Naive B cell (primary cell): ENCODE results near the gene PRDM12. TPM values are rescaled to one million over a fixed set of nuclear protein-coding genes. Genes with fewer than 3 reads are reported as not detected.
A peak's percentile ranks its signal among the peaks of the same experiment; 100 is the strongest.

Source experiments
- ATAC-seq, 2 donors: fragments of 150-1000 bp; cut with Tn5 transposase; 2 replicates each; pipeline ENCODE4 v1.10.0; 2021; ENCODE audit warnings: low read depth in 2 of 2, mild to moderate bottlenecking in 2 of 2, moderate library complexity in 2 of 2
- DNase-seq: peaks from one replicate; pipeline ENCODE4 v3.0.0; 2022
- H3K27ac Mint-ChIP-seq, 6 donors: one replicate each; pipeline ENCODE4 v1.8.0; 2020 to 2022; ENCODE audit warnings: mild to moderate bottlenecking in 6 of 6, mixed read lengths in 6 of 6, moderate library complexity in 5 of 6, inconsistent platforms in 2 of 6
- H3K27me3 Mint-ChIP-seq, 3 donors: one replicate each; pipeline ENCODE4 v1.8.0; 2021 to 2022; ENCODE audit warnings: mixed read lengths in 3 of 3, mild to moderate bottlenecking in 1 of 3
- H3K36me3 Mint-ChIP-seq, 2 donors: one replicate each; pipeline ENCODE4 v1.8.0; 2020 to 2022; ENCODE audit warnings: mixed read lengths in 2 of 2, inconsistent platforms in 1 of 2, mild to moderate bottlenecking in 1 of 2
- H3K4me1 Mint-ChIP-seq, 3 donors: one replicate each; pipeline ENCODE4 v1.8.0; 2020 to 2022; ENCODE audit warnings: mixed read lengths in 3 of 3, inconsistent platforms in 1 of 3, mild to moderate bottlenecking in 1 of 3, moderate library complexity in 1 of 3
- H3K4me3 Mint-ChIP-seq, 8 donors: one replicate each; pipeline ENCODE4 v1.8.0; 2020 to 2022; ENCODE audit warnings: mild to moderate bottlenecking in 8 of 8, mixed read lengths in 8 of 8, moderate library complexity in 8 of 8, inconsistent platforms in 2 of 8
- H3K9me3 Mint-ChIP-seq, 7 donors: one replicate each; pipeline ENCODE4 v1.8.0; 2020 to 2022; ENCODE audit warnings: mixed read lengths in 7 of 7, mild to moderate bottlenecking in 5 of 7, inconsistent platforms in 2 of 7, moderate library complexity in 1 of 7
- polyA plus RNA-seq, 6 donors: library from polyadenylated mRNA; unstranded; fragments of 300-500 nt; fragmentation: Illumina TruSeq; gene quantifications; one replicate each; pipeline ENCODE4 v1.2.3, GENCODE V29; 2021; ENCODE audit warnings: low read depth in 6 of 6

Gene PRDM12
- polyA plus RNA-seq, 6 donors from 2014 or later = not detected

- Mint-ChIP-seq H3K36me3 (peaks cover 10 to 19% of the 10 kb centered on the region in 2 donors), H3K4me1 (peaks cover 28 to 40% (median 39%) of the 10 kb centered on the region in 3 donors), H3K4me3 (peak overlapping the region; percentile 90 to 98 (median 97)), H3K27ac (peak overlapping the region in 5 of 6 donors; percentile 21 to 93 (median 92)), H3K27me3 (peaks cover 2 to 21% (median 4%) of the 10 kb centered on the region in 3 donors), H3K9me3 (peaks cover 0 to 6% (median 0%) of the 10 kb centered on the region in 7 donors)
- ATAC-seq (no peak), DNase-seq (no peak)
Measured at GRCh38 chr9:130693101-130693425, 28.7 kb downstream of the PRDM12 start.

DNA sequence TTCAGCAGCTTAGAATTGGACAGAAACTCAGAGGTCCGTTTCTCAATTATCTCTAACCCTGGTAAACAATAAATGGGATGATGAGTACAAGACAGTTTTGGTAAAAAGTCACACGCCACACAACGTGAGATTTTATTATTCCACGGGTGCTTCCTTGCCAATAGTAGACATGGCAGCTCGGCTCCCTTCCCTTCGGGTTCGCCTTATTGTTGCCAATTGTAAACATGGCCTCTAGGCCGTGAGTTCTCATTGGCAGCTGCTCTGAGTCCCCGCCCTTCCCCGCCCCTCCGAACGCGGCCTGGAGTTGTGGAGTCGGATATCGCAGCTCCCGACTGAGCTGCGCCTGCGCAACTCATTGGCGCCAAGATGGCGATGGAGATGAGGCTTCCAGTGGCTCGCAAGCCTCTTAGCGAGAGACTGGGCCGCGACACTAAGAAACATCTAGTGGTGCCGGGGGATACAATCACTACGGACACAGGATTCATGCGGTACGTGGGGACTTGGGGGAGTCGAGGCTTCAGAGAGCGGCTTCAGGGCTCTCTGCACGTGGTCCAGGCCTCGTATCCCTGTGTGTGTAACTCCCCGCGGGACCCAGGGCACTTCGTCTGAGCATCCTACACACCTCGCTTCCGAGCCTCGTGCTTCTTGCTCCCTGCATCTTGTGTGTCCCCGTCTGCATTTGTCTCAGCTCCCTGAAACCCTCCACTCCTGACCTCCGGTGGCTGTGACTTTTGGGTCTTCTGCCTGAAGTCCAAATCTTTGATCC, 29.2 kb downstream of the PRDM12 start, which contains the start of gene EXOSC2:
Gene EXOSC2, plus strand, starts transcription at position 355 of the 766 bp plus-strand sequence. Its CDS starts 12 bp downstream, at position 367.
- ATAC-seq (peak; percentile 99 to 100), DNase-seq (peak; percentile 87)
- peak within 1 kb of the TSS; percentile 33 to 93 (median 88) for H3K27ac Mint-ChIP-seq
- H3K36me3 Mint-ChIP-seq = peaks cover 10 to 19% of the 10 kb centered on the region in 2 donors
- H3K9me3 Mint-ChIP-seq = peaks cover 0 to 6% (median 0%) of the 10 kb centered on the region in 7 donors
- peaks cover 29 to 41% (median 41%) of the 10 kb centered on the region in 3 donors for H3K4me1 Mint-ChIP-seq
- peaks cover 0 to 19% (median 0%) of the 10 kb centered on the region in 3 donors for H3K27me3 Mint-ChIP-seq
- peak within 1 kb of the TSS; percentile 90 to 98 (median 97) for H3K4me3 Mint-ChIP-seq

GRCh38 chr9:130694205-130694604, 29.8 kb downstream of the PRDM12 start:
- peak overlapping the region; percentile 90 to 98 (median 97) for H3K4me3 Mint-ChIP-seq
- DNase-seq = no peak
- H3K27ac Mint-ChIP-seq = peak overlapping the region in 5 of 6 donors; percentile 33 to 93 (median 92)
- H3K9me3 Mint-ChIP-seq = peaks cover 0 to 6% (median 0%) of the 10 kb centered on the region in 7 donors
- ATAC-seq = no peak
- peaks cover 34 to 47% (median 46%) of the 10 kb centered on the region in 3 donors for H3K4me1 Mint-ChIP-seq
- peaks cover 0 to 18% (median 0%) of the 10 kb centered on the region in 3 donors for H3K27me3 Mint-ChIP-seq
- H3K36me3 Mint-ChIP-seq = peaks cover 11 to 19% of the 10 kb centered on the region in 2 donors

GRCh38 chr9:130696139-130696650, 31.8 kb downstream of the PRDM12 start:
- H3K4me1 Mint-ChIP-seq = peaks cover 34 to 47% (median 46%) of the 10 kb centered on the region in 3 donors
- peaks cover 0 to 4% (median 0%) of the 10 kb centered on the region in 3 donors for H3K27me3 Mint-ChIP-seq
- peaks cover 0 to 6% (median 0%) of the 10 kb centered on the region in 7 donors for H3K9me3 Mint-ChIP-seq
- H3K4me3 Mint-ChIP-seq = peak overlapping the region in 2 of 8 donors; percentile 32 to 55
- no peak for DNase-seq
- ATAC-seq = no peak
- peaks cover 14 to 19% of the 10 kb centered on the region in 2 donors for H3K36me3 Mint-ChIP-seq
- peak overlapping the region in 1 of 6 donors; percentile 8 for H3K27ac Mint-ChIP-seq

- Mint-ChIP-seq H3K9me3 (peaks cover 0 to 4% (median 0%) of the 10 kb centered on the region in 7 donors), H3K4me3 (peak overlapping the region in 1 of 8 donors; percentile 55), H3K27ac (peak overlapping the region in 2 of 6 donors; percentile 11 to 44), H3K4me1 (peaks cover 34 to 47% (median 46%) of the 10 kb centered on the region in 3 donors), H3K36me3 (peaks cover 14 to 20% of the 10 kb centered on the region in 2 donors), H3K27me3 (no peaks in the 10 kb centered on the region)
- DNase-seq (no peak), ATAC-seq (no peak)
Measured at GRCh38 chr9:130696996-130697395, 32.6 kb downstream of the PRDM12 start.

DNA sequence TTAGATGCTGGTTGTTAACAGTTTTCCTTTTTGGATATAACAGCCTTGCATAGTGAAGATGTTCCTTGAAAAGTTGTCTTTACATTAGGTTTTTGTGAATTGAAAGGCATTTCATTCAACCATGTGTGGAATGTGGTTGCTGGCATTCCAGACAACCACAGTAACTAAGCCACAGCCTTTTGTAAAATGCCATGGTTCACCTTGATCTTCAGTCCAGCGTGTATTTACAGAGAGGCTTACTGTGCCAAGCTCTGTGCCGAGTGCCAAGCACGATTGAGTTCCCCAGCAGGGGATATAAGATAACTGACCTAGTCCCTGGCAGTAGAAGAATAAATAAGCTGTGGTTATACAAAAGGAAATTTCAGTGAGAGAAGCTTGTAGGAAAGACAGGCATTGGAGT, 34.1 kb downstream of the PRDM12 start:
- Mint-ChIP-seq H3K4me1 (peaks cover 30 to 41% (median 41%) of the 10 kb centered on the region in 3 donors), H3K9me3 (no peaks in the 10 kb centered on the region), H3K36me3 (peaks cover 19 to 34% of the 10 kb centered on the region in 2 donors), H3K4me3 (peak overlapping the region in 2 of 8 donors; percentile 48 to 70), H3K27ac (peak overlapping the region in 1 of 6 donors; percentile 85), H3K27me3 (no peaks in the 10 kb centered on the region)
- DNase-seq (no peak), ATAC-seq (no peak)

DNA sequence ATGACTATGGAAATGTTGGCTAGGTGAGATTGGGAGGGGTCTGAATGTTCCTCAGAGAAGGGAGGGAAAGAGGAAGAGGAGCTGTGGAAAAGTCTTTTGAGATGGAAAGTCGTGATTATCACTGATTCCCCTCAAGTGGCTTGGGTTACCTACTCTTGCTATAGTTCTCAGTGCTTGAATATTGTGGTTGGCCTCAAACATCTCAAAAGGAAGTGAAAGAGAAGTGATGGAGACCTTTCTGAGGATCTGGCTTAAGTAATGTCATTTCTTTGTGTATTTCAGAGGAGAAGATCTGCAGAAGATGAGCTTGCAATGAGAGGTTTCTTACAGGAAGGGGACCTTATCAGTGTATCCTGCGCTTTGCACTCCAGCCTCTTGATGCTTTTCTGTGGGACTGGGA, 34.7 kb downstream of the PRDM12 start:
- H3K9me3 Mint-ChIP-seq = no peaks in the 10 kb centered on the region
- H3K27ac Mint-ChIP-seq = peak overlapping the region in 1 of 6 donors; percentile 85
- no peaks in the 10 kb centered on the region for H3K27me3 Mint-ChIP-seq
- peaks cover 29 to 39% (median 39%) of the 10 kb centered on the region in 3 donors for H3K4me1 Mint-ChIP-seq
- ATAC-seq (no peak), DNase-seq (no peak)
- peak overlapping the region in 1 of 8 donors; percentile 48 for H3K4me3 Mint-ChIP-seq
- peaks cover 24 to 34% of the 10 kb centered on the region in 2 donors for H3K36me3 Mint-ChIP-seq

DNA sequence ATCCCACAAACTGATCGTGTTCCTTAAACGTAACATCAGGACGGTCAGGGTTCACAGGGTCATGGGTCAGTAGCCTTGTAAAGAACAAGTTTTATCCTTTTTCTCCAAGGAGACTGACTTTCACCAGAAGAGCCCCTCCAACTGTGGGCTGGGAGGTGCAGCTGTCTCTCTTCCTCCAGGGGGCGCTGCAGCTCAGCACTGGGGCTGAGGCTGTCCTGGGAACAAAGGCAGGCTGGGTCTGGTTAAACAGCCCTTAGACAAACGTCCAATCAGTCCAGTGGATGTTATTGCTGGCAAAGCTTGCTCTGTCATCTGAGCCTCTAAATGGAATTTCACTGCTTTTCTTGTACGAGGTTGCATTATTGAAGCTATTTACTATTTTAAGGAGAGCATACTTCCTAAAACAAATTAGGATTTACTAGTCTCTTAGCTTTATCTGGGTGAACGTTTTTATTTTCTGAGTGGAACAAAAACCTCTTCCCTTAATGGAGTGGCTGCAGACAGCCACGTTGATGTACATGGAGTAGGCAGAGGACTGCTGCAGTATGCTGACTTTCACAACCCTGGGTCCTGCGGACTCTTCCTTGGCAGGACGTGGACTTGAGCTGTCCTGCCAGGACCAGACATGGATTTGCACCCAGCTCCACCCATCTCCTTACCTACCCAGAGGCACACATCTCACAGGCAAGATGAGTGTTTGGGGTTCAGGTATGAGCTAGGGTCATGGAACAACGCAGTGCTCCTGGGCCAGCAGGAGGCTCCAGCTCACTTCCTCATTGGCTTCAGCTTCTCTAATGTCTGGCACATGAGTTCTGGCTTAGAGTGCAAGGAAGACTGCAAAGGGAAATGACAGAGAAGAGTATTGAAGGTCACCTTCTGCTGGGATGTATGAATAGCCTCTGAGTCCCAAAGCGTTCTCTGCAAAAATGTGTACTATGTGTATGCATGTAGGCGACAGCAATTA, 36.9 kb downstream of the PRDM12 start:
- no peak overlapping the region for H3K27ac Mint-ChIP-seq

GRCh38 chr9:130703501-130703900, 39.1 kb downstream of the PRDM12 start:
- Mint-ChIP-seq H3K36me3 (peaks cover 15 to 20% of the 10 kb centered on the region in 2 donors), H3K27ac (no peak overlapping the region), H3K9me3 (no peaks in the 10 kb centered on the region), H3K4me3 (no peak overlapping the region), H3K4me1 (peaks cover 6 to 17% (median 8%) of the 10 kb centered on the region in 3 donors), H3K27me3 (no peaks in the 10 kb centered on the region)
- ATAC-seq = no peak
- DNase-seq = no peak

More for the DNA sequence above, 36.9 kb downstream of the PRDM12 start:
- peak; percentile 54 for DNase-seq
- Mint-ChIP-seq H3K27me3 (no peaks in the 10 kb centered on the region), H3K4me3 (no peak overlapping the region), H3K4me1 (peaks cover 15 to 25% (median 16%) of the 10 kb centered on the region in 3 donors), H3K9me3 (no peaks in the 10 kb centered on the region), H3K36me3 (peaks cover 28 to 30% of the 10 kb centered on the region in 2 donors)
- ATAC-seq = peak; percentile 83 to 85

- ATAC-seq = peak; percentile 20 to 41
- no peaks in the 10 kb centered on the region for H3K27me3 Mint-ChIP-seq
- no peak overlapping the region for H3K4me3 Mint-ChIP-seq
- peaks cover 10 to 16% of the 10 kb centered on the region in 2 donors for H3K36me3 Mint-ChIP-seq
- DNase-seq = peak; percentile 54
- H3K9me3 Mint-ChIP-seq = no peaks in the 10 kb centered on the region
- peaks cover 4 to 19% (median 6%) of the 10 kb centered on the region in 3 donors for H3K4me1 Mint-ChIP-seq
- peak overlapping the region in 2 of 6 donors; percentile 34 to 39 for H3K27ac Mint-ChIP-seq
Measured at GRCh38 chr9:130707225-130707976, 43.0 kb downstream of the PRDM12 start.

DNA sequence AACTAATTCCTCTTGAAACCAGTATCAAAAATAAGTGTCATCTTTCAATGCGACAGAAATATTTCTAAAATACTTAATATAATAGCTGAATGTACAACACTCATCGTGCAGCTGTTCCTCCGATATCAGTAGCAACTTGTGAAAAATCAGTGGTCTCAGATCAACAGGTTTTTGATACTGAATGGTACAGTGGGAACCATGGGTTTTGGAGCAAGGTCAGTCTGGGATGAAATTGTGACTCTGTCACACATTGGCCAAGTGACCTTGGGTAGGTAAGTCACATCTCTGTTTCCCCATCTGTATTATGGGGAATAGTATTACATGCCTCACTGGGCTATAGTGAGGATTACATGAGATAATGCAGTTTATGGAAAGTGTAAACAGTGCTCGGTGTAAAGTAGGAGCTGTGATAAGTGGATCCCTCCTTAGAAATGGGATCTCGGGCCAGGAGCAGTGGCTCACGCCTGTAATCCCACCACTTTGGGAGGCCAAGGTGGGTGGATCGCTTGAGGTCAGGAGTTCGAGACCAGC, 46.5 kb downstream of the PRDM12 start:
- no peak for ATAC-seq
- H3K27me3 Mint-ChIP-seq = no peaks in the 10 kb centered on the region
- H3K27ac Mint-ChIP-seq = peak overlapping the region in 1 of 6 donors; percentile 22

DNA sequence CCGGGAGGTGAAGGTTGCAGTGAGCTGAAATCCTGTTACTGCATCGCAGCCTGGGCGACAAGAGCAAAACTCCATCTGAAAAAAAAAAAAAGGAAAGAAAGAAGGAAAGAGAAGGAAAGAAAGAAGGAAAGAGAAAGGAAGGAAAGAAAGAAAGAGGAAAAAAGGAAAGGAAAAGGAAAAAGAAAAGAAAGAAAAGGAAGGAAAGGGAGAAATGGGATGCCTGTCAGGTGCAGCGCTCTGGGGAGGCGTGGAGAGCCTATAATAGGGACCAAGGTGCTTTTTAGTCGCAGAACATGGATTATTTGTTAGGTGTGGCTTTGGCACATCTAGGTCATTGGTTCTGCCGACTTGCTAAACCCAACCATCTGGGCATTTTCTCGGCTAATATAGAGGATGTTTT, 47.1 kb downstream of the PRDM12 start:
- Mint-ChIP-seq H3K27me3 (no peaks in the 10 kb centered on the region), H3K27ac (peak overlapping the region in 2 of 6 donors; percentile 15 to 58), H3K9me3 (no peaks in the 10 kb centered on the region), H3K4me3 (peak overlapping the region in 7 of 8 donors; percentile 21 to 98 (median 88)), H3K36me3 (no peaks in the 10 kb centered on the region), H3K4me1 (peaks cover 21 to 47% (median 38%) of the 10 kb centered on the region in 3 donors)
- ATAC-seq (no peak), DNase-seq (no peak)

More for the DNA sequence above, 46.5 kb downstream of the PRDM12 start:
- DNase-seq = no peak
- peaks cover 21 to 44% (median 35%) of the 10 kb centered on the region in 3 donors for H3K4me1 Mint-ChIP-seq
- peak overlapping the region in 3 of 8 donors; percentile 46 to 98 (median 92) for H3K4me3 Mint-ChIP-seq
- H3K36me3 Mint-ChIP-seq = no peaks in the 10 kb centered on the region
- no peaks in the 10 kb centered on the region for H3K9me3 Mint-ChIP-seq
